DND-41 (cell line): Measurements from ENCODE around the gene NUDT22.

Source experiments
- ATAC-seq: fragments of 200-7000 bp; cut with Tn5 transposase; 3 replicates; pipeline ENCODE4 v1.9.1; 2021; ENCODE audit warnings: low read depth; ENCODE audit not compliant: insufficient read depth
- DNase-seq: peaks from one replicate; pipeline ENCODE4 v3.0.0-alpha.2; 2020
- H2AFZ ChIP-seq: 2 replicates; pipeline ENCODE4 v1.6.0; 2012; ENCODE audit warnings: low read depth, low read length
- H3K27ac ChIP-seq: 2 replicates; pipeline ENCODE4 v1.5.1; 2012; ENCODE audit warnings: low read length, inconsistent platforms
- H3K27me3 ChIP-seq: fragments of 200-600 bp; sonication (generic); 2 replicates; pipeline ENCODE4 v1.6.0; 2012; ENCODE audit warnings: low read length, mild to moderate bottlenecking, inconsistent platforms; ENCODE audit not compliant: insufficient read depth, poor library complexity
- H3K36me3 ChIP-seq: 2 replicates; pipeline ENCODE4 v1.5.1; 2012; ENCODE audit warnings: low read length, inconsistent platforms; ENCODE audit not compliant: insufficient read depth
- H3K4me1 ChIP-seq: 2 replicates; pipeline ENCODE4 v1.5.1; 2012; ENCODE audit warnings: mild to moderate bottlenecking, low read length; ENCODE audit not compliant: insufficient read depth
- H3K4me2 ChIP-seq: 2 replicates; pipeline ENCODE4 v1.6.0; 2012; ENCODE audit warnings: mild to moderate bottlenecking, moderate library complexity, low read length, inconsistent platforms; ENCODE audit not compliant: insufficient read depth
- H3K4me3 ChIP-seq, 2 experiments: fragments of 200-600 bp in 1 of 2; shearing (Covaris generic) in 1 of 2; 2 replicates each; pipeline ENCODE4 v1.5.1; 2012 to 2016; ENCODE audit warnings: inconsistent platforms in 2 of 2, low read length in 2 of 2, mild to moderate bottlenecking in 2 of 2, low read depth in 1 of 2, moderate library complexity in 1 of 2
- H3K79me2 ChIP-seq: 2 replicates; pipeline ENCODE4 v1.6.0; 2012; ENCODE audit warnings: low read length, inconsistent platforms; ENCODE audit not compliant: insufficient read depth
- H3K9ac ChIP-seq: 2 replicates; pipeline ENCODE4 v1.6.0; 2012; ENCODE audit warnings: low read depth, mild to moderate bottlenecking, inconsistent platforms, low read length, moderate library complexity
- H3K9me3 ChIP-seq: 2 replicates; pipeline ENCODE4 v1.5.1; 2012; ENCODE audit warnings: low read length, moderate library complexity, mild to moderate bottlenecking, inconsistent platforms; ENCODE audit not compliant: insufficient read depth, severe bottlenecking
- H4K20me1 ChIP-seq: 2 replicates; pipeline ENCODE4 v1.6.0; 2012; ENCODE audit warnings: low read length; ENCODE audit not compliant: insufficient read depth
- EZH2 ChIP-seq: IDR thresholded peaks from 3 replicates; pipeline ENCODE4 v1.6.1; 2012; ENCODE audit warnings: borderline replicate concordance, low read depth, mild to moderate bottlenecking, moderate library complexity, low read length, inconsistent platforms; ENCODE audit not compliant: severe bottlenecking
- TF ChIP-seq, protein P1 (sequence below): IDR thresholded peaks from 2 replicates; pipeline ENCODE4 v1.5.1; 2012; ENCODE audit warnings: borderline replicate concordance, low read length, moderate library complexity, mild to moderate bottlenecking; ENCODE audit not compliant: poor library complexity, severe bottlenecking; ENCODE audit errors: extremely low read depth

The NUDT22 gene

DNA sequence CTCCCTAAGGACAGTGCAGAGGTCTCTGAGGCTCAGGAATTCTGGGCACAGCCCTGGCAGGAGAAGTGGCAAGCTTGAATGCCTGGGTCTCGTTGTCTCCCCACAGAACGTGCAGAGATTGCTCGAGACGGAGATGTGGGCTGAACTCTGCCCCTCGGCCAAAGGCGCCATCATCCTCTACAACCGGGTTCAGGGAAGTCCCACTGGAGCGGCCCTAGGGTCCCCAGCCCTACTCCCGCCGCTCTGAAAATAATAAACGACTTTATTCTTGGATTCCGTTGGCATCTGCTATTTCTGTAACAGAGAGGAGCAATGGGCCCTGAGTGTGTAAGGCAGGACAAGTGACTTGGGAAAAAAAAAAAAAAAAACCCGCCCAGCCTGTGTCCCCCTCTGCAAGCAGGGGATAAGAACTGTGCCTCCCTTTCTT, 3.7 kb downstream of the NUDT22 start:
- no peak for DNase-seq
- Histone ChIP-seq H3K79me2 (peaks cover 32% of the 10 kb centered on the region), H3K27ac (peak overlapping the region; percentile 75), H3K4me3 (peak overlapping the region; percentile 53 to 64; a peak in 3 of 4 replicates), H3K4me1 (peaks cover 76% of the 10 kb centered on the region), H3K36me3 (peaks cover 8% of the 10 kb centered on the region; the same call in 1 of the 2 replicates), H4K20me1 (peaks cover 7% of the 10 kb centered on the region), H3K9me3 (no peaks in the 10 kb centered on the region), H3K4me2 (peak overlapping the region; percentile 95), H2AFZ (peak overlapping the region; percentile 78), H3K27me3 (no peaks in the 10 kb centered on the region), H3K9ac (peak overlapping the region; percentile 78)
- no peak for ATAC-seq
- TF ChIP-seq, protein P1, sequence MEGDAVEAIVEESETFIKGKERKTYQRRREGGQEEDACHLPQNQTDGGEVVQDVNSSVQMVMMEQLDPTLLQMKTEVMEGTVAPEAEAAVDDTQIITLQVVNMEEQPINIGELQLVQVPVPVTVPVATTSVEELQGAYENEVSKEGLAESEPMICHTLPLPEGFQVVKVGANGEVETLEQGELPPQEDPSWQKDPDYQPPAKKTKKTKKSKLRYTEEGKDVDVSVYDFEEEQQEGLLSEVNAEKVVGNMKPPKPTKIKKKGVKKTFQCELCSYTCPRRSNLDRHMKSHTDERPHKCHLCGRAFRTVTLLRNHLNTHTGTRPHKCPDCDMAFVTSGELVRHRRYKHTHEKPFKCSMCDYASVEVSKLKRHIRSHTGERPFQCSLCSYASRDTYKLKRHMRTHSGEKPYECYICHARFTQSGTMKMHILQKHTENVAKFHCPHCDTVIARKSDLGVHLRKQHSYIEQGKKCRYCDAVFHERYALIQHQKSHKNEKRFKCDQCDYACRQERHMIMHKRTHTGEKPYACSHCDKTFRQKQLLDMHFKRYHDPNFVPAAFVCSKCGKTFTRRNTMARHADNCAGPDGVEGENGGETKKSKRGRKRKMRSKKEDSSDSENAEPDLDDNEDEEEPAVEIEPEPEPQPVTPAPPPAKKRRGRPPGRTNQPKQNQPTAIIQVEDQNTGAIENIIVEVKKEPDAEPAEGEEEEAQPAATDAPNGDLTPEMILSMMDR: no peak
- TF ChIP-seq EZH2: no peak

DNA sequence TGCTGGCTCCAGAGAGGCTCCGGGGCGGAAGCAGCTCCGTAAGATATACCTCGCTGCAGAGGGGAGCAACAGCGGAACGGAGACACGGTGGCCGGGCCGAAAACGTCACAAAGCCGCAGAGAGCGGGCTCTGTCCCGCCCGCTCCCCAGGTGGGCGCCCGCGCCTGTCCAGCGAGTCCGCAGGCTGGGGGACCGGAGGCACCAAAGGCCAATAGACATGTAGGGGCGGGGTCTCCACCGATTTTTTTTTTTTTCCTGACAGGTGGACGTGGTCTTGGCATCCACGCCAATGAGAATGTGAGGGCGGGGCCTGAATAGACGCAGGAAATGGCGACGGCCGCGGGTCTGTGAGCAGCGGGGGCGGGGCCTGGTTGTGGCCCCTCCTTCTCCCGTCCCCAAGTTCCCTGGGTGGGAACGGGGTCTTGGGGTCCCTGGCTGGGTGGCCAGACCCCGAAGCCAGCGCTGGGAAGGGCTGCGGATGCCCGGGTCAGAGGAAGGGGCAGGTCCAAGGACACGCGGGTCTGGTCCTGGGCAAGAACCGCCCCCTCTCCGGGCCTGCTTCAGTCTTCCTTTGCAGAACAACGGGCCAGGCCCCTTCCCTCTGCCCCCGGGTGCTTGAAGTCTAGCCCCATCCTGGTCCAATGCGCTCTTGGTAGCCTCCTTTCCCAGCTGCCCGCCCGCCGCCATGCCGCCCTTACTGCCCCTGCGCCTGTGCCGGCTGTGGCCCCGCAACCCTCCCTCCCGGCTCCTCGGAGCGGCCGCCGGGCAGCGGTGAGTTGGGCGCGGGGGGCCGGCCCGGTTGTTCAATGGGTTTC, 4.3 kb downstream of the NUDT22 start, which contains the start of gene DNAJC4:
DNAJC4 (plus strand) TSS at position 378 of the 814 bp plus-strand sequence; CDS start at position 685, 307 bp downstream.
- Histone ChIP-seq H3K36me3 (peaks cover 3% of the 10 kb centered on the region; the same call in 1 of the 2 replicates), H2AFZ (peak within 1 kb of the TSS; percentile 78), H3K27me3 (no peaks in the 10 kb centered on the region), H3K4me3 (peak within 1 kb of the TSS; percentile 53 to 64), H3K4me1 (peaks cover 76% of the 10 kb centered on the region), H3K9ac (peak within 1 kb of the TSS; percentile 78), H3K9me3 (no peaks in the 10 kb centered on the region), H3K4me2 (peak within 1 kb of the TSS; percentile 95), H3K27ac (peak within 1 kb of the TSS; percentile 75), H3K79me2 (peaks cover 32% of the 10 kb centered on the region), H4K20me1 (peaks cover 5% of the 10 kb centered on the region)
- peak; percentile 57 for ATAC-seq
- DNase-seq: peak; percentile 92
- no peak for TF ChIP-seq EZH2
- TF ChIP-seq, protein P1: no peak

DNA sequence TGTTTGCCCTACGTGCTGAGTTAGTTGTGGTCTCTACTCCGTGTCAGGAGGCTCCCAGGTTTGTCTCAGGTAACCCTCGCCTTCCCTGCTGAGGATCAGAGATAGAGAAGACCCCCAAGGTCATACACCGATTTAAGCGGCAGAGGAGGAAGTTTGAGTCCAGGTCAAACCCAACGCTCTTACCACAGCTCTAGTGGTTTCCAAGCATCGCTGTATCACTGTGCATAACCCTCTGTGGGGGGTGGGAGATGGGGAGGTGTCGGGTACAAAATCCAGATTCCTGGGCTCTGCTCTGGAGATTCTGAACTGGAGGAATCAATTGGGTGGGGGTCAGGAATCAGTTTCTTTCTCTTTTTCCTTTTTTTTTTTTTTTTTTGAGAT, 4.9 kb downstream of the NUDT22 start:
- DNase-seq (no peak), ATAC-seq (no peak)
- peak overlapping the region; percentile 75 for H3K27ac ChIP-seq
- H3K4me2 ChIP-seq: peak overlapping the region; percentile 95
- peak overlapping the region; percentile 78 for H3K9ac ChIP-seq
- TF ChIP-seq, protein P1: no peak
- TF ChIP-seq EZH2: no peak
- no peaks in the 10 kb centered on the region for H3K9me3 ChIP-seq
- no peaks in the 10 kb centered on the region for H3K27me3 ChIP-seq
- H3K4me3 ChIP-seq: peak overlapping the region; percentile 53 to 64
- H3K4me1 ChIP-seq: peaks cover 78% of the 10 kb centered on the region
- peaks cover 9% of the 10 kb centered on the region for H3K36me3 ChIP-seq
- peaks cover 33% of the 10 kb centered on the region for H3K79me2 ChIP-seq
- H4K20me1 ChIP-seq: peaks cover 10% of the 10 kb centered on the region
- peak overlapping the region; percentile 78 for H2AFZ ChIP-seq
